Tongue (tissue), 2 donors: ENCODE results near the gene BRIP1. TPM values are rescaled to one million over a fixed set of nuclear protein-coding genes. Genes with fewer than 3 reads are reported as not detected.
A peak's percentile ranks its signal among the peaks of the same experiment; 100 is the strongest.
"Not testable (repeated sequence)": the region's sequence is repeated elsewhere in the genome, so short reads cannot be mapped to it uniquely, and the experiment has no call there.

Experiments
- DNase-seq: peaks from one replicate; pipeline ENCODE4 v3.0.0-alpha.2; 2015
- total RNA-seq: library from RNA; depleted of rRNA; stranded (reverse); fragments of >200 nt; gene quantifications from one replicate; pipeline ENCODE4 v1.2.3, GENCODE V29; 2014

BRIP1 gene
- total RNA-seq, 1 donor from 2014 or later = 6.5 TPM

DNA sequence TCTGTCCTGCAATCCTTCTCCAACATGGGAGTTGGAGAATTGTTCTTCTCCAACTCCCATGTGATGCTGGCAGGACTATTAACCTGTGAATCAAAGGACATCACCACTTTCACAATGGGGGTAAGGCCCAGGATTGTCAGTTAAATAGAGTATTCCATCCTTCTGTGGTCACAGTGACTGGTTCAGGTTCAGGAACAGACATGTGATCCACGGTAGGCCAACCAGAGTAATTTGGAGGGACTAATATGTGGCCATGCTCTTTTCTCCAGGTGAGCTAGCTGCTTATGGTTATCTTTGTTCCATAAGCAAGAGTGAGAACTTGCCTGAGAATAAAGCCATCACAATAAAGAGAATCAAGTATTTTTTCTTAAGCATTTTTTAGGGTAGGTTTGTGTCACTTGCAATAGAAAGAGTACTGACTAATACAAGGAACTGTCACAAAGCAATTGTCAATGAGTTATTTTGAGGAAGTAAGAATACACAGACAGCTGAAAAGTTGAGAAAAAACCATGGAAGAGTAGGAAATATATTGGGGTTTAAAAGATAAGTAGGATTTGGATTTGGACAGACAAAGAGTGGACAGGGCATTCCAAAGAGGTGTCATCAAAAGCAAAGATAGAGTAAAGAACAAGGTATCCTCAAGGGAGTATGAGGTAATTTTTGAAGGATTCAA, 63.4 kb downstream of the BRIP1 start:
- no peak for DNase-seq

DNA sequence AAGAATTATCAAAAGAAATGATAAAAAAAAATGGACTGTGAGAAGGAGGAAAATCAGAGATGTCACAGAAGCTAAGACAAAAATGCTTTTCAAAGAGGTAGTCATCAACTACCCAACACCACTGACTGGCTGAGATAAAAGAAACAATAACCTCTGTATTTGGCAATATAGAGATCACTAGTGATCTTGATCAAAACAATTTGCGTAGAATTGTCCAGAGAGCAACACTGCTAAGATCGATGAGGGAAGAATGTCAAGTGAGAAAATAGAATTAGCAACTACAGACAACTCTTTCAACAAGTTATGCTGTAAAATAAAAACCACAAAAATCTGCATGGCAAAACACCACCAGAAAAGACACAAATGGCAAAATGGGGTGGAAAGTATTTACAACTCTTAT, 66.0 kb downstream of the BRIP1 start:
- DNase-seq = no peak

DNA sequence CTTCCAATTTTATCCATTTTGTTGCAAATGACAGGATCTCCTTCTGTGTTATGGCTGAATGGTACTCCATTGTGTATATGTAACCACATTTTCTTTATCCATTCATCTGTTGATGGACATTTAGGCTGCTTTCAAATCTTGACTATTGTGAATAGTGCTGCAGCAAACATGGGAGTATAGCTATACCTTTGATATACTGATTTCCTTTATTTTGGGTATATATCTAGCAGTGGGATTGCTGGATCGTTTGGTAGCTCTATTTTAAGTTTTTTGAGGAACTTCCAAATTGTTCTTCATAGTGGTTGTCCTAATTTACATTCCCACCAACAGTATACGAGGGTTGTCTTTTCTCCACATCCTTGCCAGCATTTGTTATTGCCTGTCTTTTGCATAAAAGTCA, 67.8 kb downstream of the BRIP1 start:
- no peak for DNase-seq

DNA sequence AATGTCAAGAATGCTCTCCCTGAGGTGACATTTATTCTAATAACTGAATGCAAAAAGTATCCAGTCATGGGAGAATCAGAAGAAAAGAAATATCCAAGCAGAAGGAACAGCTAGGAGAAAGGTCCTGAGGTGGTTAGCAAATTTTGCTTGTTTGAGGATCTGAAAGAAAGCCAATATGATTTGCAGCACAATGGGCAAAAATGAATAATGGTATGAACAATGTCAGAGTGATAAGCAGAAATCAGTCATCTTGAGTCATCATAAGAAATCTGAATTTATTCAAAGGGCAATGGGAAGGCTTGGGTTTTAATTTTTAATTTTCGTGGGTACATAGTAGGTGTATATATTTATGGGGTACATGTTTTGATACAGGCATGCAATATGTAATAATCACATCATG, 68.5 kb downstream of the BRIP1 start:
- no peak for DNase-seq

DNA sequence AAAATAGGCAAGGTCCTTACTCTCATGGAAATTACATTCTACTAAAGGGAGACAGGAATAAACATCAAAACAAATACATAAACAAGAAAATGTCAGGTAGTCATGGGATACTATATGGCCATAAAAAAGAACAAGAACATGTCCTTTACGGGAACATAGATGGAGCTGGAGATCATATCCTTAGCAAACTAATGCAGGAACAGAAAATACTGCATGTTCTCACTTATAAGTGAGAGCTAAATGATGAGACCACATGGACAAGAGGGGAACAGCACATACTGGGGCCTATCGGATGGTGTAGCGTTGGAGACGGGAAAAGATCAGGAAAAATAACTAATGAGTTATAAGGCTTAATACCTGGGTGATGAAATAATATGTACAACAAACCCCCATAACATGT, 69.1 kb downstream of the BRIP1 start:
- no peak for DNase-seq

DNA sequence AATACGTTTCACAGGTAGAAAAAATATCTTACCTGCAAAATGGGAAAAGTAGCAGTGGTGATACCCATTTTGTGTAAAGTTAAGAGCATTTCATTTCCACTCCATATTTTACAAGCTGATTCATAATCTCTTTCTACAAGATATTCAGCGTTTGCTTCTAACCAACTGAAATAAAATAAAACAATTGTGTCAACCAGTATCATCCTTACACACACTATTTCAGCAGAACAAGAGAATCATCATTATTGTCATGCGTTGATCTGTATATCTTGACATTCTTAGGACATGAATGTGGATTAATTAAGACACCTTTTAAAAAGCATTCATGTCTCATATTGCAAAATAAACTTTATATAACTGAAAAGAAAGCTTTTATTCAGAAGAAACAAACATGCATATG, 69.8 kb downstream of the BRIP1 start:
- DNase-seq = no peak

DNA sequence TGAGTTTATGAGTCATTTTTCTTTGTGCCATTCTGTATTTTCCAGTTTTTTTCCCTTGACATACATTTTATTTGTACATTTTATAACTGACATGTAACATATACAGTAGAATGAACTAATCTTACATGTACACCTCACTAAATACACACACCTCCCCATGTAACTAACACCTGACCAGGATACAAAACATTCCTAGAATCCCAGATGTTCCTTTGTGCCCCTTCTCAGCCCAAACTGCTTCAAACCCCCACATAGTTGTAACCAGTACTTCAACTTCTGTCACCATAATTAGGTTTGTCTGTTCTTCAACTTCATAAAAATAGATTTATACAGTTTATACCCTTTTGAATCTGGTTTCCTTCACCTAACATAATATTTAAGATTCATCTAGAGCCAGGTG, 73.5 kb downstream of the BRIP1 start:
- DNase-seq = no peak

DNA sequence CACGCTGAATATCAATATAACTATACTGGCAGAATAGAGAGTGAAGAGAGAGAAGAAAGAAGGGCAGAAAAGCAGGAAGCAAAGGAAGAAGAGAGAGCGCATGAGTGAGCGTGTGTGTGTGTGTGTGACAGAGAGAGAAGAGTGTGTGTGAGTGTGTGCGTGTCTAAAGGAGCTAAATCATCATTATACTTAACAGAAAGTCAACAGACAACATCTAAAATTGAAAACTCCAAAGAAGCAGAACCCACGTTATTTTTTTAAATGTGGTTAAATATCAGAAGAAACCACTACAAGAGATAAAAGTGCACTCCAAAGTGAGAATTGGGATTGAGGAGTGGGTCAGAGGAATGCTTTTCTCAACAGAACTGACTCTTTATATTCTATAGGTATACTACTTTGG, 77.2 kb downstream of the BRIP1 start:
- DNase-seq = no peak

DNA sequence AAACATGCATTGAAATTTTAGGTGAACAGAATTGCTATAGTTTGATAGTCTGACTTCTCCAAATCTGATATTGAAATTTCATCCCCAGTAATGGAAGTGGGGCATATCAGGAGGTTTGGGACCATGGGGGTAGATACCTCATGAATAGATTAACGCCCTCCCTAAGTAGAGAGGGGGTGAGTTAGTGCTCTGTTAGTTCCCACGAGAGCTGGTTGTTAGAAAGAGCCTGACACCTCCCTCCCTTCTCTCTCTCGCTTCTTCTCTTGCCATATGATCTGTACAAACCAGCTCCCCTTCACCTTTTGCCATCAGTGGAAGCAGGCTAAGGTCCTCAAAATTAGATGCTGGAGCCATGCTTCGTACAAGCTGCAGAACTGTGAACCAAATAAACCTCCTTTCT, 78.8 kb downstream of the BRIP1 start:
- no peak for DNase-seq

DNA sequence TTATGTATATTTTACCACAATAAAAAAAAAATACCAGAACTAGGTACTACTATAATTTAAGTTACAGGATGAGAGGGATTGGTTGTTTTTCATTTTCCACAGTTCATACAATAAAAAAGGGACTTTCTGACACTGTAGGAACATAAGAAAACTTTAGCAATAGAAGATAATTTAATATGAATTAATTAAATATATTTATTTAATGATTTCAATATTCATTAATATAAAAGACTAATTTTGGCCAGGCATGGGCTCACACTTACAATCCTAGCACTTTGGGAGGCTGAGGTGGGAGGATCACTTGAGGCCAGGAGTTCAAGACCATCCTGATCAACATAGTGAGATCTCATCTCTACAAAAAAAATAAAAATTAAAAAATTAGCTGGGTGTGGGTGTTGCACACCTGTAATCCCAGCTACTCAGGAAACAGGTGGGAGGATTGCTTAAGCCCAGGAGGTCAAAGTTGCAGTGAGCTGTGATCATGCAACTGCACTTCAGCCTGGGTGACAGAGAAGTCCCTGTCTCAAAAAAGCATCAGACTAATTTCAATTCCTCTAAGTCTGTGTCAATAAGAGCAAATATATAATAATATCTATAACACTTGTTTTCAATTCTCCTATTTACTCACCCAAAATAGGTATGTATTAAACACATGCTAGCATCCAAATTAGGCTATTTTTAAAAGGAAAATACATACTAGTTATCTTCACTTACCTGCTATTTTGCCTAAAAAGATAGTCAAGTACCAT, 79.6 kb downstream of the BRIP1 start:
- DNase-seq = no peak

DNA sequence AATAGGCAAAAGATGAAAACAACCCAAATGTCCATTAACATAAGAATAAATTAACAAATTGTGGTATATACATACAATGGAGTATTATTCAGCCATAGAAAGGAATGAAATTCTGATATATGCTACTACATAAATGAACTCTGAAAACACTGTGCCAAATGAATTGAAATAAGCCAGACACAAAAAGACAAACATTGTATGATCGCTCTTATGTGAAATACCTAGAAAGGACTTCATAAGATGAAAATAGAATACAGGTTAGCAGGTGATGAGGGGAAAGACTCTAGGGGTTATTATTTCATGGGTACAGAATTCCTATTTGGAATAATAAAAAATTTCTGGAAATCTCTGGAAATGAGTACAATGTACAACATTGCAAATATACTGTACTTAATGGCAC, 80.2 kb downstream of the BRIP1 start:
- no peak for DNase-seq

DNA sequence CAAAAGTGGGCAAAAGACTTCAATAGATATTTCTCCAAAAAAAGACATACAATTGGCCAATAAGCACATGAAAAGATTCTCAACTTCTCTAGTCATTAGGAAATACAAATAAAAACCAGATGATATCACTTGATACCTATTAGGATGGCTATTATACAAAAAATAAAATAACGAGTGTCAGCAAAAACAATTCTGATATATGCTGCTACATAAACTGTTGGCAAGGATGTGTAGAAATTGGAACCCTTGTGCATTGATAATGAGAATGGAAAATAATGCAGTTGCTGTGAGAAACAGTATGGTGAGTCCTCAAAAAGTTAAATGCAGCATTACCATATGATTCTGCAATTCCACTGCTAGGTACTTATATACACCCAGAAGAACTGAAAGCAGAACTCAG, 80.6 kb downstream of the BRIP1 start:
- no peak for DNase-seq

DNA sequence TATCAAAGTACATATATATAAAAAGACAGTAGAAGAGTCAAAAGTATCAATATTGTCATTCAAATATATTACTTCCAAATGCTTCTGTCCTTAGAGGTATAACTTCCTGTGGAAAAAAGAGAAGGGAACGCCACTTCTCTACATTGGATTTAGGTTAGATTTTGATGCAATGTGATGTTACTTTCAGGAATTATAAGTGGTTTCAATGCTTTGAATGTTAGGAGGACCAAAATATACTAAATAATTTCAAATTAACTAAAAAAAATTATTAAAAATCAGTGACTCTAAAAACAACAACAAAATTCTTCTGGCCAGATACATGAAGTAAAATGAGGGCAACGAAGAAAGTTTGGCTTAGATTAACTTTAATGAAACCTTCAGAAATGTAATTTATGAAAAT, 88.0 kb downstream of the BRIP1 start:
- no peak for DNase-seq

DNA sequence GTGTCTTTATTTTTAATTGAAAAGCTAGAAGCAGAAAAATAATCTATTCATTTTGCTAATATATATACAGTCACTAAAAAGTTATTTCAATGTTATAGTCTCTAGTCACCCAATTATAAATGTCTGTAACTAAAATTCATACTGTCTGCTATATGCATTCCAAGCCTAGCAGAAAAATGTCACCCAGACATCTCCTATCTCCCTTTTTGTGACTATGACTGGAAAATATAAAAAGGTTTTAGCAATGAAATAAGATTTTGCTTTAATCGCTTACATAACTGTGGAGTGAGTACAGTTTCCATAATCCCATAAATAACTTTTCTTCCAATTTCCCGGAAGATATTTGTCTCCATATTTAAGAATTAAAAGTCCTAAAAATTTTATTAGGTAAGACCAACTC, 88.6 kb downstream of the BRIP1 start:
- DNase-seq = no peak

DNA sequence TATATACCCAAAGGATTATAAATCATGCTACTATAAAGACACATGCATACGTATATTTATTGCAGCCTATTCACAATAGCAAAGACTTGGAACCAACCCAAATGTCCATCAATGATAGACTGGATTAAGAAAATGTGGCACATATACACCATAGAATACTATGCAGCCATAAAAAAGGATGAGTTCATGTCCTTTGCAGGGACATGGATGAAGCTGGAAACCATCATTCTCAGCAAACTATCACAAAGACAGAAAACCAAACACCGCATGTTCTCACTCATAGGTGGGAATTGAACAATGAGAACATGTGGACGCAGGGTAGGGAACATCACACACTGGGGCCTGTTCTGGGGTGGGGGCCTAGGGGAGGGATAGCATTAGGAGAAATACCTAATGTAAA, 89.2 kb downstream of the BRIP1 start:
- not testable (repeated sequence) for DNase-seq

DNA sequence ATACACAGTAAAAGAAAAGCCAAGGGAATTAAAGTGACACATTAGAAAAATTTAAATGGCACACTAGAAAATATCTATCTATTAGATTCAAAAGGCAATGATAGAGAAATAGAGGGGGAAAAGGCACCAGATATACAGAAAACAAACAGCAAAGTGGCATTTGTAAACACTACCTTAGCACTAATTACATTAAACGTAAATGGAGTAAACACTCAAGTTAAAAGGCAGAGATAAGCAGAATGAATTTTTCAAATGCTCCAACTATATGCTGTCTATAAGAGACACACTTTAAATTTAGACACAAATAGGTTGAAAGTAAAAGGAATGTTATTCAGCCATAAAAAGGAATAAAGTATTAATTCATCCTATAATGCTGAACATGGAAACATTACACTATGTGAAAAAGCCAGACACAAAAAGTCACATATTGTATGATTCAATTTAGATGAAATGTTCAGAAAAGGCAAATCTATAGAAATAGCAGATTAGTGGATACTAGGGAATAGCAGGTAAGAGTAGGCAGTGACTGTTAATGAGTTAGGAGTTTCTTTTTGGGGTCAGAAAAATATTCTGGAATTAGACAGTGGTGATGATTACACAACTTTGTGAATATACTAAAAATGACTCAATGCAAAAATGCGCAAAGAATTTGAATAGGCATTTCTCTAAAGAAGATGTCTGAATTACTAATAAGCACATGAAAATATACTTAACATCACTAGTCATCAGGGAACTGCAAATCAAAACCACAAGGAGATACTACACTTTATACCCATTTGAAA, 92.4 kb downstream of the BRIP1 start:
- no peak for DNase-seq

DNA sequence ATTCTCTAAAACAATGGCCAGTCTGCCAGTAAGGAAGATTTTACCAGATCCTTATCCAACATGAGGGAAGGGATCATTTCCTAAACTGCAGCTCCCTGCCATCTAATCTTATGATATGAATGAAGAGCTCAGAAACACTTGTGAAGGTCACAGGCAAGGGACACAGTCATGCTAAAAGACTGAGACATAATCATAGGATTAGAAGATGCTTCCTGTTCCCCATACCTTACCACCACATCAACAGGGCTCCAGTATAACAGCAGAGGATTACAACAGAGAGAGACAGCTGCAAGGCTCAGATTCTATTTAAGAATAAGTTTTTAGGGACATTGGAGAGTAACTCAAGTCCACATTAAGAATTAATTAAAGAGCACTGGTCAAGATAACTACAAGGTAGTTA, 93.3 kb downstream of the BRIP1 start:
- no peak for DNase-seq

DNA sequence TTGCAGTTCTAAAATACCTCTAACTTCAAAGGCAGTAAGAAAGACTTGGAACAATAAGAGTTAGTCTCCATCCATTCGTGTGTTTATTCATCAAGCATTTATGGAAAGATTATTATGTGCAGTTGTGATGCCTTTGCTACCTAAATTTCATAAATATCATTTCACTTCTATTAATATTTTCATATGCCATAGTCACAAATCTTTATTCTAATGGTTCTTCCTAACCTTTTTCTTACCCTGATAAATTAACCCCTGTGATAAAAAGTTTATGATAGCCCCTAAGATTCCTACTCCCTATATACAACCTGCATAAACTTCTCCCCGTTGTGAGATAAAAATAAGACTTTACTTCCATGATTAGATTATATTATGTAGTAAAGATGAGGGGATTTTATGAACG, 94.9 kb downstream of the BRIP1 start:
- DNase-seq = no peak

DNA sequence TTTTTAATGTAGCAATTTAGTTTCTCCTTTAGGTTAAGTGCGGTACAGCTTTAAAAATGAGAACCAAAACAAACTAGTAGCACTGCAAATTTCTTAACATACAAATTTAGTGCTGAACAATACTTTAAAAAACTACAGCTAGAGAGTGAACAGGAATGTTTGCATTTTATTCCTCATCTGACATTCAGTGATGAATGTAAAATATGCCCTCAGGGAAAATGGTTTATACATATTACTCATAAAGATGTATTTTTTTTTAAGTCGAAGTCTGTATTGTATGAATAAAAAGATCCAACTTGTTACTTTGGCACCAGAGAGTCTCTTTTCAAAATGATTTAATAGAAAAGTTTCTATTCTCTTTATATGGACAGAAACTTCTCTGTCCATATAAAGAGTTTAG, 96.8 kb downstream of the BRIP1 start:
- peak; percentile 3 for DNase-seq

DNA sequence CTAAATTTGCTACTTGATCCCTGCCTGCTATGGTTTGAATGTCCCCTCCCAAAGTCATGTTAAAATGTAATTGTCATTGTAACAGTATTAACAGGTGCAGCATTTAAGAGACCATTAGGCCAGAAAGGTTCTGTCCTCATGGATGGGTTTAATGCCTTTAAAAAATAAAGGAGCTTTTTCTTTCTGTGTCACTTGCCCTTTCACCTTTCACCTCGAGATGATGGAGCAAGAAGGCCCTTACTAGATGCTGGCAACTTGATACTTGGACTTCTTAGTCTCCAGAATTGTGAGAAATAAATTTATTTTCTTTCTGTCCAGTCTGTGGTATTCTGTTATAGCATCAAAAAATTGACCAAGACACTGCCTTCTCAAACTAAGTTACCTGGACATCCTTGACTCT, 98.5 kb downstream of the BRIP1 start:
- DNase-seq = no peak

DNA sequence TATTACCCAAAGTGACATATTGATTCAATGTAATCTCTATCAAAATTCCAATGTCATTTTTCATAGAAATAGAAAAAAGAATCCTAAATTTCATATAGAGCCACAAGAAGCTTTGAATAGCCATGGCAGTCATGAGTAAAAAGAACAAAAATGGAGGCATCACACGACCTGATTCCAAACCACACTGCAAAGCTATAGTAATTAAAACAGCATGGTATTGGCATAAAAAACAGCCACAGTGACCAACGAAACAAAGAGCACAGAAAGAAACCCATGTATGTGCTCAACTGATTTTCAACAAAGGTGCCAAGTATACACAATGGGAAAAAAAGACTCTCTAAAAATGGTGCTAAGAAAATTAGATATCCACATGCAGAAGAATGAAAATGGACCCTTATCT, 101.5 kb downstream of the BRIP1 start:
- no peak for DNase-seq

DNA sequence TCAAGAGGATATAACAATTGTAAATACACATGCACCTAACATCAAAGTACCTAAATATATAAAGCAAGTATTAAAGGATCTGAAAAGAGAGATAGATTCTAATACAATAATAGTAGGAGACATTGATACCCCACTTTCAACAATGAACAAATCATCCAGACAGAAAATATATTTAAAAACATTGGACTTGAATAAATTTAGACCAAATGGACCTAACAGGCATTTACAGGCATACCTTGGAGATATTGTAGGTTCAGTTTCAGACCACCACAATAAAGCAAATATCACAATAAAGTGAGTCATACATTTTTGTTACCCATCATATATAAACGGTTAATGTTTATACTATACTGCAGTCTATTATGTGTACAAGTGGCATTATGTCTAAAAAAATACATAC, 104.0 kb downstream of the BRIP1 start:
- no peak for DNase-seq

DNA sequence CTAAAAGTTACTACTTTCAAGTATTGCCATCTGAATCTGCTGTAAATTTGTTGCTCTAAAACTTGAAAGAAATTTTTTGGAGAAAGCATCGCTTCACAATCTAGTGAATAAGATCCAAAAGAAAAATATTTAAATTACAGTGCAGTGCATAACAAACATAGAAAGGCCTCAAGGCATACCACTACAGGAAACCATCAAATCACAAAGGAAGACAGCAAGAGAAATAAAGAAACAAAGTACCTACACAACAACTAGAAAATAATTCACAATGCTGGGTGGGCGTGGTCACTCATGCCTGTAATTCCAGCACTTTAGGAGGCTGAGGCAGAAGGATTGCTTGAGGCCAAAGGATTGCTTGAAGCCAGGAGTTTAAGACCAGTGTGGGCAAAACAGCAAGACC, 104.9 kb downstream of the BRIP1 start:
- DNase-seq = no peak

DNA sequence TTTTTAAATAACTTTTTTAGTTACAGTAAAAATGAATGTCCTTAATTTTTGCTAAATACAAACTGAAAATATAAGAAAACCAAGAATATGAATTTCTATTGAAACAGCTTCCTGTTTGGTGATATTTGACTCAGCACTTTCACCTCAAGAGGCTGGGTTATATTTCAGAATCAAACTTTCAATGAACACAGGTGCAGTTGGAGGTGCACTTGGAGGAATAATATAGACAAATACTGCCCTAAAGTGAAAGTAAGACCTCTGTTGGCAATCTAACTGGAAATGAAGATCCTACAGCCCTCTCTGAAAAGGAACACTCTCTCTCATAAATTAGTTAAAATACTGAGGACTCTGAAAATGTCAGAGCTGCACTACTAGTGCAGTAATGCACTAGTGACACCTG, 106.2 kb downstream of the BRIP1 start:
- no peak for DNase-seq
